Cardiac muscle cell (in vitro differentiated cells and primary cell): ENCODE data around the gene SRPK1. TPM values are rescaled to one million over a fixed set of nuclear protein-coding genes. Genes with fewer than 3 reads are reported as not detected.

ENCODE experiments used
- DNase-seq, 2 donors: peaks; one replicate each; pipeline versions ENCODE4 v3.0.0 to v3.0.0-alpha.2; 2010 to 2017; ENCODE audit warnings: low read depth in 1 of 2, low spot score in 1 of 2
- H3K27ac ChIP-seq: fragments of 200-600 bp; sonication (generic); 2 replicates; pipeline ENCODE4 v1.5.1; 2016
- H3K27me3 ChIP-seq: fragments of 200-600 bp; sonication (generic); 2 replicates; pipeline ENCODE4 v1.6.0; 2016; ENCODE audit warnings: control low read depth
- H3K36me3 ChIP-seq: fragments of 200-600 bp; sonication (generic); 2 replicates; pipeline ENCODE4 v1.5.1; 2016; ENCODE audit warnings: control low read depth
- H3K4me1 ChIP-seq: fragments of 200-600 bp; sonication (generic); 2 replicates; pipeline ENCODE4 v1.8.1; 2017; ENCODE audit warnings: low read depth, mild to moderate bottlenecking, mixed run types
- H3K4me3 ChIP-seq: fragments of 200-600 bp; sonication (generic); 2 replicates; pipeline ENCODE4 v1.5.1; 2016; ENCODE audit warnings: mild to moderate bottlenecking
- H3K9me3 ChIP-seq: fragments of 200-600 bp; sonication (generic); 2 replicates; pipeline ENCODE4 v1.5.1; 2017; ENCODE audit warnings: low read depth, mild to moderate bottlenecking, control low read depth
- polyA plus RNA-seq: library from polyadenylated mRNA; unstranded; fragments of >200 nt; fragmentation: Nextera tagmentation; extraction: Ambion mirVana; gene quantifications from 2 replicates; pipeline ENCODE4 v1.2.1, GENCODE V29; 2016
- total RNA-seq: library from RNA; depleted of rRNA; stranded (reverse); fragments of >200 nt; gene quantifications from 2 replicates; pipeline ENCODE4 v1.2.3, GENCODE V29; 2016
- TF ChIP-seq, protein P1 (sequence below): IDR thresholded peaks from 2 replicates; pipeline ENCODE4 v1.5.1; 2012; ENCODE audit warnings: low read depth, mild to moderate bottlenecking, low read length

SRPK1 gene
- total and polyA plus RNA-seq, 2 experiments from 2014 or later = 37.6 to 52.0 TPM

GRCh38 chr6:35962779-35963560 is 42.1 kb upstream of the SRPK1 start:
- no peak for DNase-seq
- Histone ChIP-seq H3K27me3 (no peaks in the 10 kb centered on the region), H3K4me1 (no peaks in the 10 kb centered on the region), H3K4me3 (no peak overlapping the region), H3K9me3 (no peaks in the 10 kb centered on the region), H3K27ac (no peak overlapping the region), H3K36me3 (no peaks in the 10 kb centered on the region)
- TF ChIP-seq, protein P1, sequence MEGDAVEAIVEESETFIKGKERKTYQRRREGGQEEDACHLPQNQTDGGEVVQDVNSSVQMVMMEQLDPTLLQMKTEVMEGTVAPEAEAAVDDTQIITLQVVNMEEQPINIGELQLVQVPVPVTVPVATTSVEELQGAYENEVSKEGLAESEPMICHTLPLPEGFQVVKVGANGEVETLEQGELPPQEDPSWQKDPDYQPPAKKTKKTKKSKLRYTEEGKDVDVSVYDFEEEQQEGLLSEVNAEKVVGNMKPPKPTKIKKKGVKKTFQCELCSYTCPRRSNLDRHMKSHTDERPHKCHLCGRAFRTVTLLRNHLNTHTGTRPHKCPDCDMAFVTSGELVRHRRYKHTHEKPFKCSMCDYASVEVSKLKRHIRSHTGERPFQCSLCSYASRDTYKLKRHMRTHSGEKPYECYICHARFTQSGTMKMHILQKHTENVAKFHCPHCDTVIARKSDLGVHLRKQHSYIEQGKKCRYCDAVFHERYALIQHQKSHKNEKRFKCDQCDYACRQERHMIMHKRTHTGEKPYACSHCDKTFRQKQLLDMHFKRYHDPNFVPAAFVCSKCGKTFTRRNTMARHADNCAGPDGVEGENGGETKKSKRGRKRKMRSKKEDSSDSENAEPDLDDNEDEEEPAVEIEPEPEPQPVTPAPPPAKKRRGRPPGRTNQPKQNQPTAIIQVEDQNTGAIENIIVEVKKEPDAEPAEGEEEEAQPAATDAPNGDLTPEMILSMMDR = no peak

GRCh38 chr6:35960187-35960586 is 39.3 kb upstream of the SRPK1 start:
- Histone ChIP-seq H3K27me3 (no peaks in the 10 kb centered on the region), H3K4me1 (no peaks in the 10 kb centered on the region), H3K36me3 (no peaks in the 10 kb centered on the region), H3K9me3 (no peaks in the 10 kb centered on the region), H3K4me3 (no peak overlapping the region), H3K27ac (no peak overlapping the region)
- DNase-seq = no peak
- TF ChIP-seq, protein P1 = no peak

GRCh38 chr6:35955970-35956369 is 35.1 kb upstream of the SRPK1 start:
- H3K9me3 ChIP-seq = no peaks in the 10 kb centered on the region
- no peaks in the 10 kb centered on the region for H3K4me1 ChIP-seq
- H3K4me3 ChIP-seq = no peak overlapping the region
- no peak overlapping the region for H3K27ac ChIP-seq
- H3K27me3 ChIP-seq = no peaks in the 10 kb centered on the region
- TF ChIP-seq, protein P1 = peak; percentile 12
- no peak for DNase-seq
- H3K36me3 ChIP-seq = no peaks in the 10 kb centered on the region

DNA sequence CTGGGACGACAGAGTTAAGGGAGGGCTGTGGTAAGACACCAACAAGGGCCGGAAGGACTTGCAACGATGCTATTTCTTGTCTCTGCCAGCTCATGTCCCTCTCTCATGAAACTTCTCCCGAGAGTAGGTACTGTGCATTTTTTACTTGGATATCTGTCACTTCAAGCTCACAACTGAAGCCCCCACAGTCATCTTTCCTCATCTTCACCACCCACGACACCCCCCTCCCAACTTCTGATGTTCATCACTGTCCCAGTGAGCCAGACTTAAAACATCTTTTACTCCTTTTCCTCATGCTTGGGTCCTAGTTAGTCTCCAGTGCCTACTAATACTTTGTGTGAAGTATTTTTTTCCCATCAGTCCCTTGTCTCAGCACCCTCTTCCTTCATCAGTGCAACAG is 34.6 kb upstream of the SRPK1 start:
- Histone ChIP-seq H3K4me3 (no peak overlapping the region), H3K27me3 (no peaks in the 10 kb centered on the region), H3K36me3 (no peaks in the 10 kb centered on the region), H3K9me3 (no peaks in the 10 kb centered on the region), H3K4me1 (no peaks in the 10 kb centered on the region), H3K27ac (no peak overlapping the region)
- no peak for DNase-seq
- TF ChIP-seq, protein P1 = no peak

GRCh38 chr6:35955071-35955470 is 34.2 kb upstream of the SRPK1 start:
- TF ChIP-seq, protein P1 = no peak
- no peak for DNase-seq

More at GRCh38 chr6:35955071-35955470, 34.2 kb upstream of the SRPK1 start:
- Histone ChIP-seq H3K4me3 (no peak overlapping the region), H3K4me1 (no peaks in the 10 kb centered on the region), H3K9me3 (no peaks in the 10 kb centered on the region), H3K27me3 (no peaks in the 10 kb centered on the region), H3K27ac (no peak overlapping the region), H3K36me3 (no peaks in the 10 kb centered on the region)
